Lung (tissue), 12 donors: Measurements from ENCODE around the gene TOM1L2. TPM values are rescaled to one million over a fixed set of nuclear protein-coding genes. Genes with fewer than 3 reads are reported as not detected.

Experiments used
- ATAC-seq: fragments of 200-7000 bp; cut with Tn5 transposase; one replicate; pipeline ENCODE4 v1.9.1; 2020; ENCODE audit warnings: moderate number of reproducible peaks; ENCODE audit not compliant: insufficient read depth, low FRiP score
- DNase-seq, 3 donors: peaks; one replicate each; pipeline ENCODE4 v3.0.0-alpha.2; 2013 to 2017
- H3K27ac ChIP-seq, 2 donors: one replicate each; pipeline ENCODE4 v1.5.1; 2013; ENCODE audit warnings: mild to moderate bottlenecking in 2 of 2, moderate library complexity in 2 of 2, control low read depth in 1 of 2, inconsistent platforms in 1 of 2, low read depth in 1 of 2, low read length in 1 of 2
- H3K27me3 ChIP-seq, 3 donors: one replicate each; pipeline ENCODE4 v1.5.1; 2013; ENCODE audit warnings: low read length in 2 of 3; ENCODE audit not compliant: control insufficient read depth in 3 of 3, insufficient read depth in 3 of 3
- H3K36me3 ChIP-seq, 4 donors: one replicate each; pipeline ENCODE4 v1.5.1; 2013; ENCODE audit warnings: low read length in 4 of 4, mild to moderate bottlenecking in 1 of 4, moderate library complexity in 1 of 4; ENCODE audit not compliant: control insufficient read depth in 4 of 4, insufficient read depth in 4 of 4
- H3K4me1 ChIP-seq, 5 donors: one replicate each; pipeline ENCODE4 v1.5.1; 2013; ENCODE audit warnings: low read length in 5 of 5, mild to moderate bottlenecking in 2 of 5, moderate library complexity in 1 of 5; ENCODE audit not compliant: control insufficient read depth in 5 of 5, insufficient read depth in 5 of 5
- H3K4me3 ChIP-seq: one replicate; pipeline ENCODE4 v1.5.1; 2013; ENCODE audit warnings: mild to moderate bottlenecking, control low read depth, moderate library complexity
- H3K9ac ChIP-seq, 2 donors: one replicate each; pipeline ENCODE4 v1.5.1; 2013; ENCODE audit warnings: low read length in 2 of 2, control low read depth in 1 of 2; ENCODE audit not compliant: insufficient read depth in 1 of 2
- H3K9me3 ChIP-seq, 4 donors: one replicate each; pipeline ENCODE4 v1.5.1; 2013; ENCODE audit warnings: low read length in 3 of 4, mild to moderate bottlenecking in 1 of 4, moderate library complexity in 1 of 4; ENCODE audit not compliant: control insufficient read depth in 4 of 4, insufficient read depth in 3 of 4
- CTCF ChIP-seq: IDR thresholded peaks from 2 replicates; pipeline ENCODE4 v1.5.1; 2012; ENCODE audit warnings: mild to moderate bottlenecking; ENCODE audit errors: control extremely low read depth, extremely low read depth
- WGBS, 2 donors: extraction: QIAGEN DNeasy Blood & Tissue Kit; methylation state at CpG; one replicate each; pipeline ENCODE4 v1.1.7; 2013; 5-methylcytosine and 5-hydroxymethylcytosine counted together
- polyA plus RNA-seq, 2 donors: library from polyadenylated mRNA; stranded (reverse); fragments of 200-250 nt; gene quantifications; one replicate each; pipeline ENCODE4 v1.2.1, GENCODE V29; 2013
- total RNA-seq, 2 donors: library from RNA; depleted of rRNA in 1 of 2; stranded (reverse); fragments of >200 nt in 1 of 2; gene quantifications; one replicate each; pipeline ENCODE4 v1.2.1, GENCODE V29; 2014 to 2021
- donor health status: control.
- donor health status: control.
- donor health status: Bipolar disorder and iron deficiency.
- donor health status: healthy.
- donor health status: DM: yes; HTN: yes; CAD: no.

TOM1L2 gene
- total and polyA plus RNA-seq, 4 donors, result 21.5 to 56.5 (median 35.8) TPM

- WGBS, 2 donors, result 78 to 82% methylated on average over 4 of the region's 4 CpGs
- H3K4me1 ChIP-seq, result peaks cover 17 to 63% (median 45%) of the 10 kb centered on the region in 5 donors
- DNase-seq, result no peak
- peaks cover 0 to 10% (median 0%) of the 10 kb centered on the region in 4 donors for H3K36me3 ChIP-seq
- H3K9me3 ChIP-seq, result no peaks in the 10 kb centered on the region
- H3K27me3 ChIP-seq, result no peaks in the 10 kb centered on the region
- H3K9ac ChIP-seq, result no peak overlapping the region
- ATAC-seq, result no peak
- peak overlapping the region in 1 of 2 donors; percentile 71 for H3K27ac ChIP-seq
- no peak for TF ChIP-seq CTCF
- H3K4me3 ChIP-seq, result no peak overlapping the region
Measured at GRCh38 chr17:17834974-17835373, 137.2 kb downstream of the TOM1L2 start.

GRCh38 chr17:17833658-17834357 is 138.4 kb downstream of the TOM1L2 start:
- WGBS, 2 donors, result 72 to 82% methylated on average over 8 of the region's 8 CpGs
- Histone ChIP-seq H3K9ac (no peak overlapping the region), H3K4me3 (no peak overlapping the region), H3K9me3 (no peaks in the 10 kb centered on the region), H3K36me3 (peaks cover 0 to 10% (median 0%) of the 10 kb centered on the region in 4 donors), H3K27me3 (no peaks in the 10 kb centered on the region), H3K4me1 (peaks cover 14 to 54% (median 36%) of the 10 kb centered on the region in 5 donors), H3K27ac (no peak overlapping the region)
- TF ChIP-seq CTCF, result no peak
- ATAC-seq (no peak), DNase-seq (no peak)

- Histone ChIP-seq H3K27ac (peak overlapping the region in 1 of 2 donors; percentile 8), H3K4me1 (peaks cover 5 to 36% (median 20%) of the 10 kb centered on the region in 5 donors), H3K9ac (no peak overlapping the region)
Measured at GRCh38 chr17:17832032-17832363, 140.2 kb downstream of the TOM1L2 start.

More at GRCh38 chr17:17832032-17832363, 140.2 kb downstream of the TOM1L2 start:
- no peak for TF ChIP-seq CTCF
- Histone ChIP-seq H3K9me3 (no peaks in the 10 kb centered on the region), H3K27me3 (no peaks in the 10 kb centered on the region), H3K36me3 (peaks cover 0 to 14% (median 0%) of the 10 kb centered on the region in 4 donors), H3K4me3 (no peak overlapping the region)
- no peak for ATAC-seq
- DNase-seq, result no peak
- 95 to 98% methylated on average over 2 of the region's 2 CpGs for WGBS, 2 donors
